Measurements from ENCODE around the gene PLS1.
"Not testable (repeated sequence)": the region's sequence is repeated elsewhere in the genome, so short reads cannot be mapped to it uniquely, and the experiment has no call there.

Gene PLS1

DNA sequence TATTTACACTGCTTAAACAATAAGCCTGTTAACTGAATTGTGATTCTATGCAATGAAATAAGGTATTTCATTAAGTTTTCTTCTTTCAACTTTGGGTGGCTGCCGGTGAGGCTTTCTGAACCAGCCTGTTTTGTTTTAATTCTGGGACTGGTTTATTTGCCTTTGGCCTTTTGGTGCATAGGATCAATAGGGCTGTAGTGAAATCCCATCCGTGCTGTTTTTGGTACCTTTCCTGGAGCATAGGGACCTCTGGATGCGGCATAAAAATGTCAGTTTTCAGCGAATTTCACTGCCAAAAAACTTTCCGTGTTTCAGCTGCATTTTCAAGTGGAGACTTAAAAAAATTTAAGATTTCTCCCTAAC, 514 bp downstream of the PLS1 start:
- DNase-seq (ENCODE audit: low spot score) = no peak

DNA sequence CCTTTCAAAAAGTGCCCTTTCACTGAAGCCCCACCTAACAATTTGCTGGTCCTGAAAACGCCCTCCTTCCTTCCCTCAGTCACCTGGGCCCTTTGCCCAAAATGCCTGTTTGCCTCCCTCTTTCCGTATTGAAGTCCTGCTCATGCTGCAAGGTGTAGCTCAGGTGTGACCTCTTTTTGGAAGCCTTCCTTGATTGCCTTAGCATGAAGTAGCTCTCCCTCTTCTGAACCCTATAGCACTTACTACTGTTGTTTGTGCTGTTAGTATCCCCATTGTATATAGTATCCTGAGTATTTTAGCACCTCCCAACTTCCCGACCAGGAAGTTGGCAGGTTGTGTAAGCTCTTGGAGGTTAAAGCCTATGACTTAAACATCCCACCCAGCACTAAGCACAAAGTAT, 1.7 kb downstream of the PLS1 start:
- no peak for DNase-seq (ENCODE audit: low spot score)

DNA sequence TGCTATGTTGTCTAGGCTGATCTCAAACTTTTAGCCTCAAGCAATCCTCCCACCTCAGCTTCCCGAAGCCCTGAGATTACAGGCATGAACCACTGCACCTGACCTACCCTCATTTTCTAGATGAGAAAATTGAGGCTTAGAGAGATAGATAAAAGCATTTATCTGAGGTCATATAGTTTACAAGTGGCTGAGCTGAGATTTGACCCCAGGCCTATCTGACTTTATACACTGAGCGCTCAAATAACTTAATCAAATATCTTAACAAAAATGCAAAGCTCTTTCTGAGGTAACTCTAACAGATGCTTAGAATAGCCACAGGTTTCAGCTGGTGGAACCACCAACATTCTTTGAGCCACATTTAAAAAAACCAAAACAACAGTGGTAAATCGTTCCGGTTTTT, 5.5 kb downstream of the PLS1 start:
- DNase-seq (ENCODE audit: low spot score) = no peak

DNA sequence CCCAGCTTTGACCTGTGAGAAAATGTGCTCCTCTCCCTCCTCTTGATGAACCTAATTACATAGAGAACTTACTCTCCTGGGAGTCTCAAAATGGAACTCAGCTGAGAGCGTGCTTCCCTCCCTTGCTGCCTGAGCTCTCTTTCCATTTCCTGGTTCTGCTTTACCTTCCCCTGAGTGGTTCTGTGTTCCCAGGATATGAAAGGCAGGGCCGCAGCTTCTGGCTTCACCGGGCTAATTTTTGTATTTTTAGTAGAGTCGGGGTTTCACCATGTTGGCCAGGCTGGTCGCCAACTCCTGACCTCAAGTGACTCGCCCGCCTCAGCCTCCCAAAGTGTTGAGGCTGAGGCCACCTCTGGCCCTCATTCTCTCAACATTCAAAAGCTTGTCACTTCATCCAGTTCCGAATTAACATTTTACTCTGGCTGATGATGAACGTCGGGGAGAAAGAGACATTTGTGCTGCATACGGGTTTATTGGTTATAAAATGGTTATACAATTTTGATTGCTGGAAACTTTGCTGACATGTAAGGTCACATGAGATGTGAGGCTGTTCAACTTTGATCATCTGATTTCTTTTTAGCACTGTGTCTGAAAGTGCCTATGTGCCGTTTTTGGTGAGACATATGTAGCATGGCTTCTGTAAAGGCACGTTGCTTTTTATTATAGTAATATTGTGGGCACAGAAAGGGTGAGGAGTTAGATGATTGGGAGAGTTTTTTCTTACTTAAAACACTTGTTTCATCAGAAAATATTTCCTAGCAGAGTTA, 6.6 kb downstream of the PLS1 start:
- no peak for DNase-seq (ENCODE audit: low spot score)

DNA sequence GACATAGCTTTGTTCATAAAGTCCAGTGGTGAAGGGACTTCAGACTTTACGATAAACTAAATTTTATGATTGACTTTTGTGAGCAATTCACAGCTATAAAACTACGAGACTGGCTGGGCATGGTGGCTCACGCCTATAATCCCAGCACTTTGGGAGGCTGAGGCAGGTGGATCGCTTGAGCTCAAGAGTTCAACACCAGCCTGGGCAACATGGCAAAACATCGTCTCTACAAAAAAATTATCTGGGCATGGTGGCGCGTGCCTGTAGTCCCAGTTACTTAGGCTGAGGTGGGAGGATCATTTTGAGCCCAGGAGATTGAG, 7.2 kb downstream of the PLS1 start:
- DNase-seq (ENCODE audit: low spot score) = not testable (repeated sequence)

DNA sequence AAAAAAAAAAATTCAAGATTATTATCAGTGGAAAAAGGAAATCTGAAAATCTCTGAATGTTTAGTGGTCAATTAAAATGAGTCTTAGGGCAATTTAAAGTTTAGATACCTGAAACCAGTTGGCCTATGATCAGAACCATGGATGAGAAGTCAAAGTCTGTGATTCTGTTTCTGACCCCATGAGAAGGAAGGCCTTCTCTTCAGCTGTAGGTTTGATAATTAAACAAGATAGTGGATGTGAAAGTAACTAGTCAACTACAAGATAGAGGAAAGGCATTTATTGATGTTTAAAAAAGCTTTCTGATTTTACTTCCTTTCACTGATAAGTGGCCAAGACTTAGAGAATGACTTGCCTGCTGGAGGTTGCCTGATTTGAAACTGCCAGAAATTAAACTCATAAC, 8.7 kb downstream of the PLS1 start:
- DNase-seq (ENCODE audit: low spot score) = no peak

DNA sequence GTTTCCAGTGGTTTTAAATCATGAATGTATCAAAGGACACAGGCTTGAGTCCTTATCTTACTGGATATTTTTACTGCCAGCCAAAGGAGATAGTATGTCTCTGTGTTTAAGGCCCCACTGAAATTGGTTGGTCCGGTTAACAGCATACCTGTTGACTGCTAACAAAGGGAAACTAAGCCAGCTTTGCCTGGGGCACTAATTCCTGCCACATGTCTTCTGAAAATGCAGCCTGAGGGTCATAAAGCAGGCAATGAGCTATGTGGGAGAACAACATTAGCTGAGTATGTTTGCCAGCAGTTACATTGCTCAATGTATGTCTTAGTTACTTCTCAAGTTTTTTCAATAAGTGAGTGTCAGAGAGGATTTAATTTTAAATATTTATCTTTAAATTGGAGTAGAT, 12.4 kb downstream of the PLS1 start:
- DNase-seq (ENCODE audit: low spot score) = no peak

DNA sequence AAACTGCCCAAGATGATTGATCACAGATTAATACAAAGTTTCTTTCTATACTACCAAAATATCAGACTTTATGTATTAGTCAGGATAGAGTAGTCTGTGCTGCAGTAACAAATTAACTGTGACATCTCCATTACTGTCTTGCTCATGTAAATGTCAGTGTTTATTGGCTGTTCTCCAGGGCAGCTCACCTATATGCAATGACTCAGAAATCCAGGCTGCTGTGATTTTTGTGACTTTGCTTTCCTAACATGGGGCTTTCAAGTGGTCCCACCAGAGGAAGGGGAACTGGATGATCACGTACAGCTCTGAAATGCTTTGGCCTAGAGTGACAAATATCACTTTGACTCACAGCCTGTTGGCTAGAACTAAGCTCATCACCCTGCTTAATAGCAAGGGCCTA, 12.9 kb downstream of the PLS1 start:
- DNase-seq (ENCODE audit: low spot score) = no peak

DNA sequence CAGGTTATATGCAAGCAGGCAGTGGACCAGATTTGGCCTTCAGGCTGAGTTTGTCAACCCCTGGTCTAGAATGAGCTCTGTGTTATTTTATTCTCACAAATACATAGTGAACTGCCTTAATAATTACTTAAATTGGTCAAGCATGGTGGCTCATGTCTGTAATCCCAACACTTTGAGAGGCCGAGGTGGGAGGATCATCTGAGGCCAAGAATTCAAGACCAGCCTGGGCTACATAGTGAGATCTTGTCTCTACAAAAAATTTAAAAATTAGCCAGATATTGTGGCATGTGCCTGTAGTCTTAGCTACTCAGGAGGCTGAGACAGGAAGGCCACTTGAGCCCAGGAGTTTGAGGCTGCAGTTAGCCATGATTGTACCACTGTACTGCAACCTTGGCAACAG, 15.0 kb downstream of the PLS1 start:
- no peak for DNase-seq (ENCODE audit: low spot score)

DNA sequence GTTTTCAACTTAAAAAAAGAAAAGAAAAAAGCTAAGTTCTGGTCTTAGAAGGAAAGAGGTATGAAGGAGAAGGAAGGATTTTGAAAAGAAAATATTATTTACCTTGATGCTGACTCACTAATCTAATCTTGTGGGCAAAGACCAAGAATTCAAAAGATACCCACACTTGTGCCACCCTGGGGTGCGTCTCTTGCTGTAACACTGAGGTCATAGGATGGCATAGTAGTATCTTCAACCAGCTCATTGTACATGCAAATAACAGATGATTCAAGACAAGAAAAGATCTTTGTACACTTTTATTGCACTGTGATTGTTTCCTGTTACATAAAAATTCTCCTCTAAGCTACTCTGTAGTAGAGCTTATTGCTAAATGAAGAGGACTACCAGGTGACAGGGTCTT, 17.3 kb downstream of the PLS1 start:
- no peak for DNase-seq (ENCODE audit: low spot score)

DNA sequence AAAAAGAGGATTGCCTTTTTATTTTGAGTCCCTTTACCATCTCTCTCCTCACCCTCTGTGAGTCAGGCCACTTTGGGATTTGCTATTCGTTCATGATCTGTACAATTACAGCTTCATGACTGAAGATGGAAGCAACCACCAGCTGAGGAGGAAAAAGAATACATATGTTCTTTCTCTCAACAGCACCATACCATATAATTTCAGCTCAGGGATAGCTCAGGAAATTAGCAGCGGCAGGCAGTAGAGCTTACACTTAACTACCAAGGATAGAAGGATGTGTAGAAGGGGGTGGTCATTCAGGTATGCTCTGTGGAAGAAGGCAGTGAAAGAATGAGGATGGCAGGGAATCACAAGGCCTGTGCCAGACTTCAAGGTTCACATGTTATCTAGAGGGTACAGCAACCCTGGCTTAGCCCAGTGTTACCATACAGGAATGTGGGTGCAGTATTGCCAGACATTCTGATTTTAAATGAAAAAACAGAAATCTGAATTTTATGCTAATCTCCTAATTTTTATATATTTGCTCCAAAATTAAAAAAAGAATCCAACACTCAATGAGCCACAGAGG, 17.9 kb downstream of the PLS1 start:
- DNase-seq (ENCODE audit: low spot score) = no peak

DNA sequence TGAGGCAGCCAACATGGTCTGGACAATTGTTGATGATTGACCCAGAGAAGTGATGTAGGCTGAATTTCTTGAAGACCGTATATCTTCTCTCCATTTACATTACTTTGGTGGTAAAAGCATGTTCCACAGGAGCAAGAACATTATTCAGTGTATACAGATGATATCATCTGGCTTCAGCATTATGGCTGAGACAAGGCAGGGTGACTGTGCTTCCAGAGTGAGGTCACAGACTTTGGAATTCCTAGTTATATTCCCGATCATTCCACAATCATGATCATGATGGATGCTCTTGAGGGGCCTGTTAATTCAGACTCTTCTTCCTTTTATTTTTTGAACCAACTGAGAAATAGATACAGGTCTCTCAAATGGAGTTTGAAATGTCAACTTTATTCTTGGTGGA, 19.0 kb downstream of the PLS1 start:
- DNase-seq (ENCODE audit: low spot score) = no peak

DNA sequence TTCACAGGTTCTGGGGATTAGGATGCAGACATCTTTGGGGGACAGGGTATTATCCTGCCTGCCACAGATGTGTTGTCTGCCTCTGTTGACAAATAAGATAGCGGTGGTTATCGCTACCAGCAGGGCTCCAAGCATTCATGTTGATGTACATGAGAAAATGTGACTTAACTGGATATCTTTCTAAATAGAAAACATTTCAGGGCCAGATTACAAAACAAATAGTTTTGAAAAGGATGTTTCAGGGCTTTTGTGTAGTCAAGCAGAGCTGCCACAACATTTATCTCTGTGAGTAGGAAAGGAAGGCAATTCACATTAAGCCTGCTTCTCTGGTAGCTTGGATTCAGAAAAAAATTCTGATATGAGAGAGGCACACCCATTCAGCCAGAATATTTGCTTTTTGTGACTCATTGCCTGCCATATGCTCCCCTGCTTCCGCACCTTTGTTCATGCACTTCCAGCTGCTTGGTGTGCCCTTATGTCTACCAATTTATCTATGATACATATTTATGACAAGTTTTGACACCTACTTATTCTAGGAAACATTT, 22.8 kb downstream of the PLS1 start:
- DNase-seq (ENCODE audit: low spot score) = no peak

DNA sequence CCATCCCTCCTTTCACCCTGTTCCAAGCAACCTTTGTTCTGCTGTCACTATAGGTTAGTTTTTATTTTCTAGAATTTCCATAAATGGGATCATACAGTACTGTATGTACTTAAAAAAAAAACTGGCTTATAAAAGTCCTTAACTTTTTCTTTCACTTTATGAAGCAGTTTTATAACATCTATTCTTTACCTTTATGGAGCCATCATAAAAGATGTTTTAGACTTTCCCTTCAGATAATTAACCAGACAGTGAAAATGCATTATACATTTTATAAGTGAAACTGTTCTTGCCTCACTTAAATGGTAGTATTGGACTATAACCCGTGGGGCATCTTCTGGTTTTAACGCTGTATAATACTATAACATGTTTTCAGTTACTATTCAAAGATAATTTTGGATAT, 26.2 kb downstream of the PLS1 start:
- no peak for DNase-seq (ENCODE audit: low spot score)

DNA sequence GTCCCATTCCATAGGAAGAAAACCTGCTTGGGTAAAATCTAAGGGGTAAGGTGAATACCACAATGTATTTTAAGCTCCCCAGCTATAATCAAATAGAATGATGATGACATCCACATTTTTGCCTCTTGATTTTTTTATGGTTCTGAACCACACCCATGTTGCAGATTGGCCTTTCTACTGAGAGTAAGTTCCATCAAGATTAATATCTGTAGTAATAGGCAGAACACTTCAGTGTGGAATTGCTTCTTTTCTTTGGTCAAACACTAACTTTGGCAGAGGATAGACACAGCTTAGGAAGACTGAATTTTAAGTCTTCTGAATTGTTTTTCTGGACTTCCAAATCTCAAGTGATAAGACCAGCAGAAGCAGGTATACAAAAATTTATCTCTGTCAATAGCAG, 27.0 kb downstream of the PLS1 start:
- DNase-seq (ENCODE audit: low spot score) = no peak

DNA sequence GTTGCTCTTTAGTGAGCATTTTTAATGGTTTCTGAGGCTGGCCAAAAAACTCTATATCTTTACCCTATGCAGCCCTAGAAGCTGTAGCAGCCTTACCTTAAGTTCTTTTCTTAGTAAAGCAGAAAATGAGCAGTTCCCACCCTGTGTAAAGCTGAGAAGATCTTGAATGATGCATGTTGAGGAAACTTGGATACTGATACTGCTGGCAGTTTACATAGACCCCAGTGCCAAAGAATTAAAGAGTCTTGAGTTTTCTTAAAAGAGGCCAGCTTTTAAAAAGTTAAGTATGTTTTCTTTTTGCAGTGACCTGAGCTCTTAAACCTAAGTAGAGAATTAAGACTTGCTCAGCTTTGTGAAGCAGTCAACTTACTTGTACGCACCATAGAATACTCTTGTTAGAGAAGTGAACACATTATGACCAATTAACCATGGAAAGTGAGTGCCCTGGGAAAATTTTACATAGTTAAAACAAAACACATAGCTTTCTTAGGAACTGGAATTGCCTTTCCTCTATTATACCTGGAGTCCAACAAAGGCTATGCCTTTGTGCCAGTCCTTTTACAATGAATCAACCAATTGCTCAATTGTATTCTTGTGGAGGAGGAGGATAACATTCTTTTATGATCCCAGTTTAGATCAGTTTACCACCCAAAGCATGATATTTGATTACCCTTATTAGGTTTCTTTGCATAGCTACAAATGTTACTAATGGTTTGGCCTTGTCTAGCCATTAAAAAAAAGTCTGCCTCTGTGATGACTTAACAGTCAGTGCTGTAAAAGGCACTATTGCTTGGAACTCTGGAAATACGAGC, 28.4 kb downstream of the PLS1 start:
- no peak for DNase-seq (ENCODE audit: low spot score)

DNA sequence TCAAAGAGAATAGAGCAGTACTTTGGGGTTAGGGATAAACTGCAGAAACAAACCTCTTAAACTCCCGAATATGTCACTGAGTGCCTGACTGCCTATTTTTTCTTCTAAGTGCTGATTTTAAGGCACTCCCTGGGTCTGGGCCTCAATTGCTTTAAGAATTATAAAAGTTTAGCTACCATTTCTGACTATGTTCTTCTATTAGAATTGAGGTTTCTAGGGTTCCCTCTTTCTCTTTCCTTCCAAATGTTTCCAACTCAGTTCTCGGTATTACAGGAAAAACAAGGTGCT, 28.9 kb downstream of the PLS1 start:
- no peak for DNase-seq (ENCODE audit: low spot score)

DNA sequence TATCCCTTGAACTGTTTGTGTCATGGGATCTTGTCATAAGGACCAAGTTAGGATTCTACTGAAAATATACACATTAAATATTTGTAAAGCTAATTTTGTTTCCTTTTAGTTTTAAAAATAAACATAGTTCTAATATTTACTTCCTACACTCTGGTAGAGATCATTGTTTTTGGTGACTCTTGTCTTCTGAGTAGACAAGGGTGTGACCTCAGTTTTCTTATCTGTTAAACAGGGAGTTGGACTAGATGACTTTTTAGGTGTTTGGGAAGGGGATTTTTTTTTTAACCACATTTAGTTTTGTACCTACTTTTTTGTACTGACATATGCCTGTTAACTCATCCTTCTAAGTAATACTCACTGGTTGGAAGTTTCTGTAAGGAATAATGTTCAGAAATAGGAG, 30.8 kb downstream of the PLS1 start:
- no peak for DNase-seq (ENCODE audit: low spot score)

DNA sequence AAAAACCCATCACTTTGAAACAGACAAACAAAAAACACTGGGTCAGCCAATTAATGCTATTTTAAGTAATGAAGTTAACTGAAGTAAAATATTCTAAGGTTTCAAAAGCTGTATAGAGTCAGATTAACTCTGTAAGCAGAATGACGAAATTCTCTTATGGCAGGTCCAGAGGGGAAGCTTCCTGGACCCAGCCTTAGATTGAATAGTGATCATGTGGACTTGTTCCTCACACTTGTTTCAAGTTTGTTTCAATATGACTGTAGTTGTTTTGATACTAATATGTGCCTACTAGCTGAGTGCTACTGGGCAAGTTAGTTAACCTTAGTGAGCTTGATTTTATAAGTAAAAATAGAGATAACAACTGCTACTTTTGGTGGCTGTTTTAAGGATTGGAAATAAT, 32.6 kb downstream of the PLS1 start:
- no peak for DNase-seq (ENCODE audit: low spot score)

DNA sequence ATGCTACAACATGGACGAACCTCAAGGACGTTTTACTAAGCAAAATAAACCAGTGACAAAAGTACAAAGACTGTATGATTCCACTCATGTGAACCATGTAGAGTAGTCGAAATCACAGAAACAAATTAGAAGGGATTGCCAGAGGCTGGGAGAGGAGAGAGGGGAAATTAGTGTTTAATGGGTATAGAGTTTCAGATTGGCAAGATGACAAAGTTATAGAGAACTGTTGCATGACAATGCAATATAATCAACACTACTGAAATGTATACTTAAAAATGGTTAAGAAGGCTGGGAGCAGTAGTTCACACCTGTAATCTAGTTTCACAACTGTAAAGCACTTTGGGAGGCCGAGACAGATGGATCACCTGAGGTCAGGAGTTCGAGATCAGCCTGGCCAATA, 36.9 kb downstream of the PLS1 start:
- no peak for DNase-seq (ENCODE audit: low spot score)

DNA sequence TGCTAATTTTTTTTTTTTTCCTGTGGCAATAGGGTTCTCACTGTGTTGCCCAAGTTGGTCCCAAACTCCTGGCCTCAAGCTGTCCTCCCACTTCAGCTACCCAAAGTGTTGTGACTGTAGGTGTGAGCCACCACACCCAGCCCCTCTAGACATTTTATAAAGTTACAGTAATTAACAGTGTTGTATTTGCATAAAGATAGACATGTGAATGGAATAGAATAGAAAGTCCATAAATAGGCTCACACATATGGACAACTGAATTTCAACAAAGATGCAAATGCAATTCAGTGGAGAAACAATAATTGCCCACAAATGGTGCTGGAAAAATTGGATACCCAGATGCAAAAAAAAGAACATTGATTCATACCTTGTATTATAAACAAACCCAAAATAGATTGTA, 39.9 kb downstream of the PLS1 start:
- no peak for DNase-seq (ENCODE audit: low spot score)

DNA sequence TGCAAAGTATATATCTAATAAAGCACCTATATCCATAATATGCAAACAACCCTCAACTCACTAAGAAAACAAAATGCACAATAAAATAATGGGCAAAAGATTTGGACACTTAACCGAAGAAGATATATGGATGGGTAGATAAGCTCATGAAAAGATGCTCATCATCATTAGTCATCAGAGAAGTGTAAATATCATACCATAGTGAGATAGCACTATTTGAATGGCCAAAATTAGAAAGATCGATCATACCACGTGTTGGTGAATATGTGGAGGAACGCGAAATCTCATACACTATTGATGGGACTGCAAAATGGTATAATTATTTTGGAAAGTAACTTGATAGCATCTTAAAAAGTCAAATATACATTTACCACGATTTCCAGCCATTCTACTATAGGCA, 40.5 kb downstream of the PLS1 start:
- DNase-seq (ENCODE audit: low spot score) = no peak

DNA sequence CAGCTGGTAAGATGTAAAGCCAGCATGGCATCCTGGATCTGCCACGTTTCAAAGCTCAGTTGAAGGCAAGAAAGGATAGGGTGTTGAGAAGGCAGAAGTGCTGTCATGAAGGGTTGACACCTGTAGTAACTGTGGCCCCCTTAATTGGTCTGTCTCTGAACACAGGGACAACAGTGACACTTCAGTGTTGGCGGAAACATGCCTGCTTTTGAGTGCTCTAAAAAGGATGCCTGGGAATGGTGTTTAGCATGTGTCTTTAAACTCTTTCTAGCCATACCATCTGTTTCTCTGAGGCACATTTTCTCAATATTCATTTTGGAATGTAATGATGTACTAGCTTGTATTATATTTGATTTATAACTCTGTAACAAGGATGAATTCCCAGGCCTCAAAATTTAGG, 42.1 kb downstream of the PLS1 start:
- DNase-seq (ENCODE audit: low spot score) = no peak

DNA sequence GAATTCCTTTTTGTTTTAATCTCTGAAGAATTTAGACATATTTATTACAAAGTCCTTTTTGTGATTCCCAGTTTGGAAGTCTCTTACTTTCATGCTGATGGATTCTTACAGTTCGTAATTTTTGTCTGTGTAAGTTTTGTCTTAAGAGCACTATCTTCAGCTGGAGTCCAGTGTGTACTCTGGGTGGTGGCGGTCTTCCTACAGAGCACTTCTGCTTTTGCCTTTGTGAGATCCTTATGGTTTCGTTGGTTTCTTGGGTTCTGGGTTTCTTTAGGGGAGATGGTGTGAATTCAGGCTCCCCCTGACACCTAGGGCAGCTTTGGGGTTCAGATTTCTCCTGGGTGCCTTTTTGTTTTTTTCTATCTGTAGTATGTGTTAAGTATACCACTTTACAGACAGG, 45.3 kb downstream of the PLS1 start:
- DNase-seq (ENCODE audit: low spot score) = no peak
